Activated CD8-positive, alpha-beta T cell treated with anti-CD3 and anti-CD28 coated beads, Interleukin-2, amount 10 ng/mL, durations not matched to agents 7 days and 5 days (primary cell): Measurements from ENCODE around the gene ADGRB2. TPM values are rescaled to one million over a fixed set of nuclear protein-coding genes. Genes with fewer than 3 reads are reported as not detected.

Experiments
- ATAC-seq: fragments of 150-1000 bp; cut with Tn5 transposase; one replicate; pipeline ENCODE4 v1.10.0; 2021; ENCODE audit warnings: moderate library complexity
- CTCF ChIA-PET: fragments of 350-600 bp; sonication (Branson Sonifier 250); formaldehyde crosslinking; loops from one replicate; lab custom pipeline; 2021; ENCODE audit warnings: antibody characterized with exemption; lab: Charles Lee
- POLR2A ChIA-PET: fragments of 350-600 bp; sonication (Branson Sonifier 250); formaldehyde crosslinking; loops from one replicate; lab custom pipeline; 2021; ENCODE audit warnings: antibody characterized with exemption; lab: Charles Lee
- DNase-seq: peaks from one replicate; pipeline ENCODE4 v3.0.0-alpha.2; 2020
- H3K27ac Mint-ChIP-seq: one replicate; pipeline ENCODE4 v1.8.0; 2021; ENCODE audit warnings: mild to moderate bottlenecking, mixed read lengths
- H3K27me3 Mint-ChIP-seq: one replicate; pipeline ENCODE4 v1.8.0; 2021; ENCODE audit warnings: low read depth, mixed read lengths
- H3K36me3 Mint-ChIP-seq: one replicate; pipeline ENCODE4 v1.8.0; 2021; ENCODE audit warnings: low read depth, mixed read lengths
- H3K4me1 Mint-ChIP-seq: one replicate; pipeline ENCODE4 v1.8.0; 2021; ENCODE audit warnings: low read depth, mixed read lengths
- H3K4me3 Mint-ChIP-seq: one replicate; pipeline ENCODE4 v1.8.0; 2021; ENCODE audit warnings: mild to moderate bottlenecking, mixed read lengths
- H3K9me3 Mint-ChIP-seq: one replicate; pipeline ENCODE4 v1.8.0; 2022; ENCODE audit warnings: mixed read lengths; ENCODE audit not compliant: insufficient read depth
- total RNA-seq, 2 experiments: library from RNA; stranded (reverse); gene quantifications; one replicate each; pipeline ENCODE4 v1.2.3, GENCODE V29; 2021

ADGRB2 gene
- total RNA-seq, 2 experiments from 2014 or later: 0.05 to 0.37 TPM

GRCh38 chr1:31801458-31801857 lies 37.3 kb upstream of the ADGRB2 start:
- Mint-ChIP-seq H3K4me3 (no peak overlapping the region), H3K4me1 (peaks cover 9% of the 10 kb centered on the region), H3K27ac (no peak overlapping the region), H3K27me3 (peaks cover 5% of the 10 kb centered on the region), H3K9me3 (no peaks in the 10 kb centered on the region), H3K36me3 (no peaks in the 10 kb centered on the region)
- no peak for ATAC-seq
- POLR2A ChIA-PET: no interaction called here
- CTCF ChIA-PET: interaction anchor here (0.6 to 4.4 kb wide), 4 partner anchors 13 to 160 kb away, joined by 3 to 21 read pairs (median 4); partner anchors contain the start of gene SPOCD1
- no peak for DNase-seq

GRCh38 chr1:31800674-31800967 lies 36.5 kb upstream of the ADGRB2 start:
- Mint-ChIP-seq H3K4me3 (no peak overlapping the region), H3K4me1 (peaks cover 9% of the 10 kb centered on the region), H3K27ac (no peak overlapping the region), H3K27me3 (peaks cover 8% of the 10 kb centered on the region), H3K36me3 (no peaks in the 10 kb centered on the region), H3K9me3 (no peaks in the 10 kb centered on the region)
- ATAC-seq (no peak), DNase-seq (no peak)
- ChIA-PET POLR2A (no interaction called here), CTCF (interaction anchor here (1.2 to 4.4 kb wide), 2 partner anchors 12 to 163 kb away, joined by 3 to 21 read pairs; no protein-coding TSS in a partner anchor)

- ATAC-seq (no peak), DNase-seq (no peak)
- Mint-ChIP-seq H3K4me3 (no peak overlapping the region), H3K9me3 (no peaks in the 10 kb centered on the region), H3K36me3 (no peaks in the 10 kb centered on the region), H3K4me1 (peaks cover 9% of the 10 kb centered on the region), H3K27ac (no peak overlapping the region), H3K27me3 (peaks cover 9% of the 10 kb centered on the region)
- ChIA-PET POLR2A (no interaction called here), CTCF (interaction anchor here (0.9 to 4.4 kb wide), 3 partner anchors 11 to 164 kb away, joined by 3 to 21 read pairs (median 3); no protein-coding TSS in a partner anchor)
Observed at GRCh38 chr1:31799895-31800673, 35.9 kb upstream of the ADGRB2 start.

GRCh38 chr1:31799196-31799894 lies 35.2 kb upstream of the ADGRB2 start:
- Mint-ChIP-seq H3K4me3 (no peak overlapping the region), H3K4me1 (peaks cover 9% of the 10 kb centered on the region), H3K27ac (no peak overlapping the region), H3K9me3 (no peaks in the 10 kb centered on the region), H3K27me3 (peaks cover 9% of the 10 kb centered on the region), H3K36me3 (no peaks in the 10 kb centered on the region)
- ATAC-seq (no peak), DNase-seq (no peak)
- ChIA-PET CTCF (interaction anchor here (0.9 to 4.4 kb wide), 3 partner anchors 10 to 165 kb away, joined by 3 to 21 read pairs (median 3); no protein-coding TSS in a partner anchor), POLR2A (no interaction called here)

GRCh38 chr1:31798433-31799195 lies 34.5 kb upstream of the ADGRB2 start:
- H3K27me3 Mint-ChIP-seq: peaks cover 8% of the 10 kb centered on the region
- no peak overlapping the region for H3K27ac Mint-ChIP-seq
- ATAC-seq (no peak), DNase-seq (no peak)
- no peaks in the 10 kb centered on the region for H3K9me3 Mint-ChIP-seq
- ChIA-PET CTCF (interaction anchor here (1.2 to 4.4 kb wide), 3 partner anchors 10 to 207 kb away, joined by 3 to 21 read pairs (median 3); no protein-coding TSS in a partner anchor), POLR2A (no interaction called here)
- H3K36me3 Mint-ChIP-seq: no peaks in the 10 kb centered on the region
- H3K4me1 Mint-ChIP-seq: peaks cover 9% of the 10 kb centered on the region
- no peak overlapping the region for H3K4me3 Mint-ChIP-seq

- ATAC-seq (no peak), DNase-seq (no peak)
- H3K27me3 Mint-ChIP-seq: peaks cover 7% of the 10 kb centered on the region
- no peak overlapping the region for H3K27ac Mint-ChIP-seq
- ChIA-PET CTCF (interaction anchor here (1.2 to 4.4 kb wide), 3 partner anchors 9 to 207 kb away, joined by 3 to 21 read pairs (median 3); no protein-coding TSS in a partner anchor), POLR2A (no interaction called here)
- H3K4me1 Mint-ChIP-seq: peaks cover 9% of the 10 kb centered on the region
- no peak overlapping the region for H3K4me3 Mint-ChIP-seq
- H3K36me3 Mint-ChIP-seq: no peaks in the 10 kb centered on the region
- no peaks in the 10 kb centered on the region for H3K9me3 Mint-ChIP-seq
Observed at GRCh38 chr1:31798086-31798432, 33.9 kb upstream of the ADGRB2 start.

GRCh38 chr1:31797216-31797615 lies 33.1 kb upstream of the ADGRB2 start:
- no peak overlapping the region for H3K27ac Mint-ChIP-seq
- peaks cover 2% of the 10 kb centered on the region for H3K4me1 Mint-ChIP-seq
- no peaks in the 10 kb centered on the region for H3K9me3 Mint-ChIP-seq
- H3K27me3 Mint-ChIP-seq: peaks cover 7% of the 10 kb centered on the region
- DNase-seq (no peak), ATAC-seq (no peak)
- H3K36me3 Mint-ChIP-seq: no peaks in the 10 kb centered on the region
- POLR2A ChIA-PET: no interaction called here
- H3K4me3 Mint-ChIP-seq: no peak overlapping the region
- CTCF ChIA-PET: interaction anchor here (1.2 to 4.4 kb wide), 3 partner anchors 8 to 208 kb away, joined by 3 to 21 read pairs (median 3); no protein-coding TSS in a partner anchor

- ChIA-PET POLR2A (no interaction called here), CTCF (no interaction called here)
- Mint-ChIP-seq H3K36me3 (no peaks in the 10 kb centered on the region), H3K27ac (no peak overlapping the region), H3K9me3 (no peaks in the 10 kb centered on the region), H3K27me3 (peaks cover 7% of the 10 kb centered on the region), H3K4me1 (no peaks in the 10 kb centered on the region), H3K4me3 (no peak overlapping the region)
- ATAC-seq (no peak), DNase-seq (no peak)
Observed at GRCh38 chr1:31796707-31797106, 32.6 kb upstream of the ADGRB2 start.

- no peaks in the 10 kb centered on the region for H3K36me3 Mint-ChIP-seq
- no peak for DNase-seq
- no peaks in the 10 kb centered on the region for H3K9me3 Mint-ChIP-seq
- H3K4me1 Mint-ChIP-seq: no peaks in the 10 kb centered on the region
- no peak overlapping the region for H3K4me3 Mint-ChIP-seq
- POLR2A ChIA-PET: no interaction called here
- no peak overlapping the region for H3K27ac Mint-ChIP-seq
- ATAC-seq: no peak
- H3K27me3 Mint-ChIP-seq: peaks cover 7% of the 10 kb centered on the region
- CTCF ChIA-PET: no interaction called here
Observed at GRCh38 chr1:31795801-31796621, 31.9 kb upstream of the ADGRB2 start.

GRCh38 chr1:31795096-31795675 lies 31.0 kb upstream of the ADGRB2 start:
- Mint-ChIP-seq H3K27ac (no peak overlapping the region), H3K9me3 (no peaks in the 10 kb centered on the region), H3K36me3 (no peaks in the 10 kb centered on the region), H3K4me3 (no peak overlapping the region), H3K4me1 (no peaks in the 10 kb centered on the region), H3K27me3 (peaks cover 4% of the 10 kb centered on the region)
- no peak for ATAC-seq
- no peak for DNase-seq
- ChIA-PET CTCF (interaction anchor here (1.4 kb wide), 1 partner anchor 268 kb away, joined by 4 read pairs; no protein-coding TSS in a partner anchor), POLR2A (no interaction called here)
